H9 (cell line): ENCODE data around the gene ARVCF. TPM values are rescaled to one million over a fixed set of nuclear protein-coding genes. Genes with fewer than 3 reads are reported as not detected.

ENCODE experiments used
- DNase-seq: peaks from one replicate; pipeline ENCODE4 v3.0.0-alpha.2; 2017
- H2AFZ ChIP-seq: one replicate; pipeline ENCODE4 v1.6.1; 2013; ENCODE audit warnings: mild to moderate bottlenecking, low read length, control low read depth, moderate library complexity
- H2AK5ac ChIP-seq: 2 replicates; pipeline ENCODE4 v1.6.1; 2013; ENCODE audit warnings: low read length, control low read depth, mixed read lengths; ENCODE audit not compliant: insufficient read length
- H2BK120ac ChIP-seq: one replicate; pipeline ENCODE4 v1.6.1; 2013; ENCODE audit warnings: low read depth, mild to moderate bottlenecking, low read length, control low read depth, inconsistent platforms; ENCODE audit not compliant: poor library complexity, severe bottlenecking
- H2BK12ac ChIP-seq: 2 replicates; pipeline ENCODE4 v1.6.1; 2013; ENCODE audit warnings: low read length, control low read depth, mixed read lengths, low read depth; ENCODE audit not compliant: insufficient read length
- H2BK15ac ChIP-seq: 2 replicates; pipeline ENCODE4 v1.6.1; 2013; ENCODE audit warnings: low read depth, low read length, control low read depth
- H2BK20ac ChIP-seq: one replicate; pipeline ENCODE4 v1.6.1; 2013; ENCODE audit warnings: low read depth, mild to moderate bottlenecking, low read length, control low read depth, inconsistent platforms; ENCODE audit not compliant: poor library complexity, severe bottlenecking
- H2BK5ac ChIP-seq: 2 replicates; pipeline ENCODE4 v1.6.1; 2013; ENCODE audit warnings: low read length, control low read depth, mixed read lengths; ENCODE audit not compliant: insufficient read length
- H3K14ac ChIP-seq: 2 replicates; pipeline ENCODE4 v1.6.1; 2013; ENCODE audit warnings: low read length, control low read depth; ENCODE audit not compliant: insufficient read depth
- H3K18ac ChIP-seq: 2 replicates; pipeline ENCODE4 v1.6.1; 2013; ENCODE audit warnings: low read depth, mild to moderate bottlenecking, mixed read lengths, low read length, control low read depth; ENCODE audit not compliant: insufficient read length
- H3K23ac ChIP-seq: 2 replicates; pipeline ENCODE4 v1.6.1; 2013; ENCODE audit warnings: low read length, control low read depth, mixed read lengths, low read depth; ENCODE audit not compliant: insufficient read length
- H3K23me2 ChIP-seq: 2 replicates; pipeline ENCODE4 v1.6.1; 2013; ENCODE audit warnings: low read depth, mild to moderate bottlenecking, mixed read lengths, low read length, control low read depth; ENCODE audit not compliant: insufficient read length, poor library complexity, severe bottlenecking
- H3K27ac ChIP-seq: 2 replicates; pipeline ENCODE4 v1.5.1; 2013; ENCODE audit warnings: low read length, control low read depth, mixed read lengths, low read depth; ENCODE audit not compliant: insufficient read length
- H3K27me3 ChIP-seq: 2 replicates; pipeline ENCODE4 v1.6.1; 2013; ENCODE audit warnings: low read length, control low read depth, inconsistent platforms; ENCODE audit not compliant: insufficient read depth
- H3K4ac ChIP-seq: 2 replicates; pipeline ENCODE4 v1.6.1; 2013; ENCODE audit warnings: low read depth, mild to moderate bottlenecking, control low read depth, inconsistent platforms, low read length, moderate library complexity
- H3K4me1 ChIP-seq: 2 replicates; pipeline ENCODE4 v1.6.1; 2013; ENCODE audit warnings: low read length, control low read depth, inconsistent platforms; ENCODE audit not compliant: insufficient read depth
- H3K4me2 ChIP-seq: 2 replicates; pipeline ENCODE4 v1.6.1; 2013; ENCODE audit warnings: low read length, control low read depth, mixed read lengths; ENCODE audit not compliant: insufficient read length, insufficient read depth
- H3K56ac ChIP-seq: 2 replicates; pipeline ENCODE4 v1.6.1; 2013; ENCODE audit warnings: low read depth, mild to moderate bottlenecking, mixed read lengths, low read length, control low read depth; ENCODE audit not compliant: insufficient read length
- H3K79me1 ChIP-seq: 2 replicates; pipeline ENCODE4 v1.6.1; 2013; ENCODE audit warnings: low read depth, mild to moderate bottlenecking, moderate library complexity, low read length, control low read depth, inconsistent platforms; ENCODE audit not compliant: insufficient read depth, poor library complexity, severe bottlenecking
- H3K79me2 ChIP-seq: 2 replicates; pipeline ENCODE4 v1.6.1; 2013; ENCODE audit warnings: low read length, control low read depth, inconsistent platforms; ENCODE audit not compliant: insufficient read depth
- H3K9ac ChIP-seq: 2 replicates; pipeline ENCODE4 v1.6.1; 2013; ENCODE audit warnings: low read length, control low read depth, mixed read lengths; ENCODE audit not compliant: insufficient read length; ENCODE audit errors: extremely low read depth
- H3K9me3 ChIP-seq: one replicate; pipeline ENCODE4 v1.6.1; 2013; ENCODE audit warnings: low read depth, low read length, inconsistent platforms; ENCODE audit not compliant: control insufficient read depth
- H3T11ph ChIP-seq: one replicate; pipeline ENCODE4 v1.6.1; 2013; ENCODE audit warnings: mild to moderate bottlenecking, low read length, control low read depth, inconsistent platforms
- H4K20me1 ChIP-seq: one replicate; pipeline ENCODE4 v1.6.1; 2013; ENCODE audit not compliant: control insufficient read depth, insufficient read length, insufficient read depth
- H4K5ac ChIP-seq: 2 replicates; pipeline ENCODE4 v1.6.1; 2013; ENCODE audit warnings: low read depth, mild to moderate bottlenecking, mixed read lengths, low read length, control low read depth; ENCODE audit not compliant: insufficient read length
- H4K8ac ChIP-seq: replicated peaks from 2 replicates; pipeline ENCODE4 v1.6.1; 2013; ENCODE audit warnings: low read length, control low read depth, mixed read lengths, low read depth; ENCODE audit not compliant: insufficient read length
- H4K91ac ChIP-seq: 2 replicates; pipeline ENCODE4 v1.6.1; 2013; ENCODE audit warnings: low read depth, mild to moderate bottlenecking, moderate library complexity, mixed read lengths, low read length, control low read depth; ENCODE audit not compliant: insufficient read length
- H3K27ac Mint-ChIP-seq, 3 experiments: 2 replicates in 2 of 3; 3 replicates in 1 of 3; pipeline ENCODE4 v1.8.0; 2020 to 2021; ENCODE audit warnings: mixed read lengths in 3 of 3, mild to moderate bottlenecking in 1 of 3, moderate library complexity in 1 of 3
- H3K27me3 Mint-ChIP-seq: 2 replicates; pipeline ENCODE4 v1.8.0; 2021; ENCODE audit warnings: low read depth, mild to moderate bottlenecking, moderate library complexity, mixed read lengths
- H3K36me3 Mint-ChIP-seq, 3 experiments: 2 replicates in 2 of 3; 3 replicates in 1 of 3; pipeline ENCODE4 v1.8.0; 2020 to 2021; ENCODE audit warnings: low read depth in 3 of 3, mixed read lengths in 3 of 3; ENCODE audit not compliant: insufficient read depth in 1 of 3
- H3K4me1 Mint-ChIP-seq, 2 experiments: 2 replicates each; pipeline ENCODE4 v1.8.0; 2020; ENCODE audit warnings: mixed read lengths in 2 of 2
- H3K4me3 Mint-ChIP-seq, 2 experiments: 2 replicates in 1 of 2; 3 replicates in 1 of 2; pipeline ENCODE4 v1.8.0; 2020 to 2021; ENCODE audit warnings: mild to moderate bottlenecking in 2 of 2, mixed read lengths in 2 of 2, moderate library complexity in 1 of 2
- H3K9me3 Mint-ChIP-seq, 2 experiments: 2 replicates in 1 of 2; 3 replicates in 1 of 2; pipeline ENCODE4 v1.8.0; 2020; ENCODE audit warnings: mild to moderate bottlenecking in 2 of 2, mixed read lengths in 2 of 2, moderate library complexity in 1 of 2
- WGBS: extraction: QIAGEN DNeasy Blood & Tissue Kit; methylation state at CpG from one replicate; pipeline ENCODE4 v1.1.7; 2013; ENCODE audit warnings: missing lambda C conversion rate, low lambda C conversion rate, mixed read lengths; ENCODE audit not compliant: insufficient read length; ENCODE audit errors: extremely low coverage; 5-methylcytosine and 5-hydroxymethylcytosine counted together
- total RNA-seq: library from RNA; stranded (reverse); gene quantifications from 2 replicates; pipeline ENCODE4 v1.2.1, GENCODE V29; 2021
- TF ChIP-seq, protein P1 (sequence below): fragments of 200-600 bp; sonication (generic); conservative IDR thresholded peaks from 3 replicates; pipeline ENCODE4 v1.8.0; 2021; ENCODE audit warnings: antibody characterized with exemption, mild to moderate bottlenecking

The ARVCF gene
- total RNA-seq, 1 experiment from 2014 or later = 40.7 TPM

DNA sequence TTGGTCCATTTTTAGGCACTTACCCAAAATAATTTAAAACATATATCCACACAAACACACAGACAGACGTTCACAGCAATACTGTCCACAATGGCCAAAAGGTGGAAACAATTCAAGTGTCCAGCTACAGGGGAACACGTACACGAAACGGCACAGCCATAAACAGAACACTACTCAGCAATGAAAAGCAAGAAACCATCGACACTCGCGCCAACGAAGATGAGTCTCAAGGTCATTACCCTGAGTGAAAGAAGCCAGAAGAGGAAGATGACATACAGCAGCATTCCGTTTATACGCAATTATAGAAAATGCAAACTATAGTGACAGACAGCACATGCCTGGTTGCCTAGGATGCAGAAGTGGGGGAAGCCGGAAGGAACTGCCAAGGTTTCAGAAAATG, 88.4 kb downstream of the ARVCF start:
- H3K4ac ChIP-seq = no peak overlapping the region
- DNase-seq = no peak
- no peak overlapping the region for H3K18ac ChIP-seq
- no peaks in the 10 kb centered on the region for H3K23me2 ChIP-seq
- no peaks in the 10 kb centered on the region for H3K79me2 ChIP-seq
- H3K27me3 Mint-ChIP-seq = peaks cover under 1% of the 10 kb centered on the region; the same call in 1 of the 2 replicates
- H2AK5ac ChIP-seq = no peak overlapping the region
- no peaks in the 10 kb centered on the region; the same call in 1 of the 2 replicates for H3K27me3 ChIP-seq
- no peak overlapping the region for H3K4me2 ChIP-seq
- no peak overlapping the region for H2AFZ ChIP-seq
- no peak overlapping the region for H2BK5ac ChIP-seq
- no peak overlapping the region for H3K27ac Mint-ChIP-seq
- no peak overlapping the region for H3K56ac ChIP-seq
- no peak overlapping the region for H4K5ac ChIP-seq
- no peak overlapping the region for H4K8ac ChIP-seq
- no peak overlapping the region for H3K4me3 Mint-ChIP-seq
- H2BK120ac ChIP-seq = no peak overlapping the region
- no peaks in the 10 kb centered on the region for H3K4me1 Mint-ChIP-seq
- TF ChIP-seq, protein P1, sequence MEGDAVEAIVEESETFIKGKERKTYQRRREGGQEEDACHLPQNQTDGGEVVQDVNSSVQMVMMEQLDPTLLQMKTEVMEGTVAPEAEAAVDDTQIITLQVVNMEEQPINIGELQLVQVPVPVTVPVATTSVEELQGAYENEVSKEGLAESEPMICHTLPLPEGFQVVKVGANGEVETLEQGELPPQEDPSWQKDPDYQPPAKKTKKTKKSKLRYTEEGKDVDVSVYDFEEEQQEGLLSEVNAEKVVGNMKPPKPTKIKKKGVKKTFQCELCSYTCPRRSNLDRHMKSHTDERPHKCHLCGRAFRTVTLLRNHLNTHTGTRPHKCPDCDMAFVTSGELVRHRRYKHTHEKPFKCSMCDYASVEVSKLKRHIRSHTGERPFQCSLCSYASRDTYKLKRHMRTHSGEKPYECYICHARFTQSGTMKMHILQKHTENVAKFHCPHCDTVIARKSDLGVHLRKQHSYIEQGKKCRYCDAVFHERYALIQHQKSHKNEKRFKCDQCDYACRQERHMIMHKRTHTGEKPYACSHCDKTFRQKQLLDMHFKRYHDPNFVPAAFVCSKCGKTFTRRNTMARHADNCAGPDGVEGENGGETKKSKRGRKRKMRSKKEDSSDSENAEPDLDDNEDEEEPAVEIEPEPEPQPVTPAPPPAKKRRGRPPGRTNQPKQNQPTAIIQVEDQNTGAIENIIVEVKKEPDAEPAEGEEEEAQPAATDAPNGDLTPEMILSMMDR = no peak
- no peak overlapping the region for H2BK12ac ChIP-seq
- peaks cover 3% of the 10 kb centered on the region for H4K20me1 ChIP-seq
- no peak overlapping the region for H3K23ac ChIP-seq
- no CpG with 5 or more reads among the region's 11 CpGs for WGBS
- no peak overlapping the region for H4K91ac ChIP-seq
- no peak overlapping the region for H3T11ph ChIP-seq
- no peaks in the 10 kb centered on the region for H3K4me1 ChIP-seq
- H2BK20ac ChIP-seq = no peak overlapping the region
- no peaks in the 10 kb centered on the region for H3K36me3 Mint-ChIP-seq
- no peak overlapping the region for H2BK15ac ChIP-seq
- H3K9me3 Mint-ChIP-seq = no peaks in the 10 kb centered on the region
- H3K9ac ChIP-seq = no peak overlapping the region
- H3K79me1 ChIP-seq = no peaks in the 10 kb centered on the region
- H3K27ac ChIP-seq = no peak overlapping the region
- H3K14ac ChIP-seq = no peak overlapping the region
- H3K9me3 ChIP-seq = no peaks in the 10 kb centered on the region
